PC-9 (cell line): ENCODE results near the gene ZFR2.
"Not testable (repeated sequence)": the region's sequence is repeated elsewhere in the genome, so short reads cannot be mapped to it uniquely, and the experiment has no call there.

ENCODE experiments used
- EZH2 ChIP-seq: fragments of 200-600 bp; sonication (generic); IDR thresholded peaks from 2 replicates; pipeline ENCODE4 v1.8.0; 2017; ENCODE audit warnings: antibody characterized with exemption, low read depth
- TF ChIP-seq, protein P1 (sequence below): fragments of 200-600 bp; sonication (generic); conservative IDR thresholded peaks from 2 replicates; pipeline ENCODE4 v1.6.1; 2017; ENCODE audit warnings: mixed run types, antibody characterized with exemption, mild to moderate bottlenecking, moderate library complexity

GRCh38 chr19:3874695-3875094 is 5.9 kb upstream of the ZFR2 start:
- TF ChIP-seq, protein P1, sequence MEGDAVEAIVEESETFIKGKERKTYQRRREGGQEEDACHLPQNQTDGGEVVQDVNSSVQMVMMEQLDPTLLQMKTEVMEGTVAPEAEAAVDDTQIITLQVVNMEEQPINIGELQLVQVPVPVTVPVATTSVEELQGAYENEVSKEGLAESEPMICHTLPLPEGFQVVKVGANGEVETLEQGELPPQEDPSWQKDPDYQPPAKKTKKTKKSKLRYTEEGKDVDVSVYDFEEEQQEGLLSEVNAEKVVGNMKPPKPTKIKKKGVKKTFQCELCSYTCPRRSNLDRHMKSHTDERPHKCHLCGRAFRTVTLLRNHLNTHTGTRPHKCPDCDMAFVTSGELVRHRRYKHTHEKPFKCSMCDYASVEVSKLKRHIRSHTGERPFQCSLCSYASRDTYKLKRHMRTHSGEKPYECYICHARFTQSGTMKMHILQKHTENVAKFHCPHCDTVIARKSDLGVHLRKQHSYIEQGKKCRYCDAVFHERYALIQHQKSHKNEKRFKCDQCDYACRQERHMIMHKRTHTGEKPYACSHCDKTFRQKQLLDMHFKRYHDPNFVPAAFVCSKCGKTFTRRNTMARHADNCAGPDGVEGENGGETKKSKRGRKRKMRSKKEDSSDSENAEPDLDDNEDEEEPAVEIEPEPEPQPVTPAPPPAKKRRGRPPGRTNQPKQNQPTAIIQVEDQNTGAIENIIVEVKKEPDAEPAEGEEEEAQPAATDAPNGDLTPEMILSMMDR: not testable (repeated sequence)
- TF ChIP-seq EZH2: not testable (repeated sequence)
